Brain microvascular endothelial cell (primary cell): Measurements from ENCODE around the gene ELANE.
A peak's percentile ranks its signal among the peaks of the same experiment; 100 is the strongest.
"Not testable (repeated sequence)": the region's sequence is repeated elsewhere in the genome, so short reads cannot be mapped to it uniquely, and the experiment has no call there.

Source experiments
- DNase-seq: peaks from one replicate; pipeline ENCODE4 v3.0.0-alpha.2; 2020
- H3K27ac ChIP-seq: fragments of 250-450 bp; sonication (Bioruptor Pico); 2 replicates; pipeline ENCODE4 v1.5.1; 2020; ENCODE audit warnings: mild to moderate bottlenecking, moderate library complexity
- H3K27me3 ChIP-seq: fragments of 250-450 bp; sonication (Bioruptor Pico); replicated peaks from 2 replicates; pipeline ENCODE4 v1.5.1; 2020; ENCODE audit warnings: mild to moderate bottlenecking
- H3K36me3 ChIP-seq: fragments of 250-450 bp; sonication (Bioruptor Pico); replicated peaks from 2 replicates; pipeline ENCODE4 v1.5.1; 2020; ENCODE audit warnings: mild to moderate bottlenecking
- H3K4me3 ChIP-seq: 2 replicates; pipeline ENCODE4 v1.5.1; 2011; ENCODE audit warnings: low read depth, mild to moderate bottlenecking, control low read depth, low read length, moderate library complexity
- in situ Hi-C: cut with HindIII; loops from 2 replicates; pipeline ENCODE4 v1.10.0; 2017; ENCODE audit warnings: low sequenced_read_pairs, low pct_ligation_motif_present
- TF ChIP-seq, protein P1 (sequence below): IDR thresholded peaks from 2 replicates; pipeline ENCODE4 v1.5.1; 2011; ENCODE audit warnings: low read depth, mild to moderate bottlenecking, moderate library complexity, low read length, control low read depth, inconsistent platforms; ENCODE audit errors: missing control alignments

Gene ELANE

GRCh38 chr19:845707-846521 is 6.2 kb upstream of the ELANE start:
- Histone ChIP-seq H3K27me3 (peaks cover 38% of the 10 kb centered on the region), H3K36me3 (no peaks in the 10 kb centered on the region), H3K27ac (no peak overlapping the region), H3K4me3 (no peak overlapping the region)
- in situ Hi-C loops = no loop called here
- DNase-seq = no peak
- TF ChIP-seq, protein P1, sequence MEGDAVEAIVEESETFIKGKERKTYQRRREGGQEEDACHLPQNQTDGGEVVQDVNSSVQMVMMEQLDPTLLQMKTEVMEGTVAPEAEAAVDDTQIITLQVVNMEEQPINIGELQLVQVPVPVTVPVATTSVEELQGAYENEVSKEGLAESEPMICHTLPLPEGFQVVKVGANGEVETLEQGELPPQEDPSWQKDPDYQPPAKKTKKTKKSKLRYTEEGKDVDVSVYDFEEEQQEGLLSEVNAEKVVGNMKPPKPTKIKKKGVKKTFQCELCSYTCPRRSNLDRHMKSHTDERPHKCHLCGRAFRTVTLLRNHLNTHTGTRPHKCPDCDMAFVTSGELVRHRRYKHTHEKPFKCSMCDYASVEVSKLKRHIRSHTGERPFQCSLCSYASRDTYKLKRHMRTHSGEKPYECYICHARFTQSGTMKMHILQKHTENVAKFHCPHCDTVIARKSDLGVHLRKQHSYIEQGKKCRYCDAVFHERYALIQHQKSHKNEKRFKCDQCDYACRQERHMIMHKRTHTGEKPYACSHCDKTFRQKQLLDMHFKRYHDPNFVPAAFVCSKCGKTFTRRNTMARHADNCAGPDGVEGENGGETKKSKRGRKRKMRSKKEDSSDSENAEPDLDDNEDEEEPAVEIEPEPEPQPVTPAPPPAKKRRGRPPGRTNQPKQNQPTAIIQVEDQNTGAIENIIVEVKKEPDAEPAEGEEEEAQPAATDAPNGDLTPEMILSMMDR = no peak

DNA sequence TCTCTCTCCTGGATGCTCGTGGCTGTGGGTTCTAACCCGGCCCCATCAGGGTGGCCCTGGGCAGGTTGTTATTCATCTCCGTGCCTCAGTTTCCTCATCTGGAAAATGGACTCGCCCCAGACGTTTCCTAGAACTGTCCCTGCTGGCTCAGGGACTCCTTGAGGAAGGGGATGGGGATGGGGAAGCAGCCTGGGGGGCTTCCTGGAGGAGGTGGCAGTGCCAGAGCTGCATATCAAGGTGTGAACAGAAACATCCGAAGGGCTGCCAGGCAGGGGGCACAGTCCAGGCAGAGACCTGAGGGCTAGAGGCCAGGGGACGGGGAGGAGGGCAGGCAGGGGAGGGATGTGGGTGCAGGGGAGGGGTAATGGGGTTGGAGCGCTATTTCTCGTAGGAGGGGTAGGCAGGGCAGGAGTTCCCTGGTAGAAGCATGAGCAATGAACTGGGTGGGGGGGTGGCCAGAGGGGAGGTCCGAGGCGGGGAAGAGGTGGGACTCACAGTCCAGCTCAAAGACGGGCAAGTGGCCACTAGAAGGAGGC is 3.6 kb upstream of the ELANE start:
- H3K27ac ChIP-seq = no peak overlapping the region
- H3K36me3 ChIP-seq = no peaks in the 10 kb centered on the region
- peaks cover 29% of the 10 kb centered on the region for H3K27me3 ChIP-seq
- H3K4me3 ChIP-seq = no peak overlapping the region
- in situ Hi-C loops = no loop called here
- TF ChIP-seq, protein P1 = no peak
- DNase-seq = no peak

- H3K27ac ChIP-seq, in situ Hi-C loops, H3K36me3 ChIP-seq, H3K4me3 ChIP-seq, DNase-seq: not testable (repeated sequence)
- peaks cover 23% of the 10 kb centered on the region for H3K27me3 ChIP-seq
Measured at GRCh38 chr19:849195-849594, 2.9 kb upstream of the ELANE start.

- H3K27me3 ChIP-seq = peaks cover 15% of the 10 kb centered on the region
- H3K4me3 ChIP-seq = no peak overlapping the region
- no peaks in the 10 kb centered on the region for H3K36me3 ChIP-seq
- TF ChIP-seq, protein P1 = no peak
- in situ Hi-C loops = no loop called here
- no peak overlapping the region for H3K27ac ChIP-seq
- DNase-seq = peak; percentile 35
Measured at GRCh38 chr19:850221-850978, 1.7 kb upstream of the ELANE start.

DNA sequence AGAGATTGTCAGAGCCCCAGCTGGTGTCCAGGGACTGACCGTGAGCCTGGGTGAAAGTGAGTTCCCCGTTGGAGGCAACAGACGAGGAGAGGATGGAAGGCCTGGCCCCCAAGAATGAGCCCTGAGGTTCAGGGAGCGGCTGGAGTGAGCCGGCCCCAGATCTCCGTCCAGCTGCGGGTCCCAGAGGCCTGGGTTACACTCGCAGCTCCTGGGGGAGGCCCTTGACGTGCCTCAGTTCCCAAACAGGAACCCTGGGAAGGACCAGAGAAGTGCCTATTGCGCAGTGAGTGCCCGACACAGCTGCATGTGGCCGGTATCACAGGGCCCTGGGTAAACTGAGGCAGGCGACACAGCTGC is 1.1 kb upstream of the ELANE start:
- Histone ChIP-seq H3K27ac (no peak overlapping the region), H3K27me3 (peaks cover 11% of the 10 kb centered on the region), H3K4me3 (no peak overlapping the region), H3K36me3 (no peaks in the 10 kb centered on the region)
- in situ Hi-C loops = no loop called here
- TF ChIP-seq, protein P1 = no peak
- no peak for DNase-seq

DNA sequence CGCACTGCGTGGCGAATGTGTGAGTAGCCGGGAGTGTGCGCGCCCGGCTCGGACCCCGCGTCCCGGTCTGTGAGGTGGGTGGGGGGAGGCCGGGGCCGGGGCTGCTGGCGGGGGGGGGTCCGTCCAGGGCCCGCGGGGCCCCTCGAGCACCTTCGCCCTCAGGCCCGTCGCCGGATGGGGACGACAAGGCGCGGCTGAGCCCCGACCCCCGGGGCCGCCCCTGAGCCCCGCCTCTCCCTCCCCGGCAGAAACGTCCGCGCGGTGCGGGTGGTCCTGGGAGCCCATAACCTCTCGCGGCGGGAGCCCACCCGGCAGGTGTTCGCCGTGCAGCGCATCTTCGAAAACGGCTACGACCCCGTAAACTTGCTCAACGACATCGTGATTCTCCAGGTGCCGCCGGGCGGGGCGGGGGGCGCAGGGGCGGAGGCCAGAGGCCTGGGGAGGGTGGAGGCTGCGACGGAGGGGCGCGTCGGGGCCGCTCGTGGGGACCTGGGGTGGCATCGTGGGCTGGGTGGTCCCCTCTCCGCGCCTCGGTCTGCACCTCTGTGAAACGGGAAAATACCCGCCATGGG is 997 bp downstream of the ELANE start:
- H3K27me3 ChIP-seq = peaks cover 2% of the 10 kb centered on the region
- TF ChIP-seq, protein P1 = no peak
- no peaks in the 10 kb centered on the region for H3K36me3 ChIP-seq
- DNase-seq = no peak
- no peak overlapping the region for H3K4me3 ChIP-seq
- in situ Hi-C loops = no loop called here
- no peak overlapping the region for H3K27ac ChIP-seq

DNA sequence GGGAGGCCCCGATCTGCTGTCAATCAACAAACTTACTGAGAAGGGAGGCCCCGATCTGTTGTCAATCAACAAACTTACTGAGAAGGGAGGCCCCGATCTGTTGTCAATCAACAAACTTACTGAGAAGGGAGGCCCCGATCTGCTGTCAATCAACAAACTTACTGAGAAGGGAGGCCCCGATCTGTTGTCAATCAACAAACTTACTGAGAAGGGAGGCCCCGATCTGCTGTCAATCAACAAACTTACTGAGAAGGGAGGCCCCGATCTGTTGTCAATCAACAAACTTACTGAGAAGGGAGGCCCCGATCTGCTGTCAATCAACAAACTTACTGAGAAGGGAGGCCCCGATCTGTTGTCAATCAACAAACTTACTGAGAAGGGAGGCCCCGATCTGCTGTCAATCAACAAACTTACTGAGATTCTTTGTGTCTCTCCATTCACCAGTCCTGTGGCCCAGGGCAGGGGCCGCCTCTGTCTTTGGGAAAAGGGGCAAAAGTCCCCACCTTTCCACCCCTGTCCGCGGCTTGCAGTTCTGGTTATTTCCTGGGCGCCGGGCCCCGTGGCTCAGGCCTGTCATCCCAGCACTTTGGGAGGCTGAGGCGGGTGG is 1.6 kb downstream of the ELANE start:
- DNase-seq, H3K36me3 ChIP-seq, in situ Hi-C loops, H3K27me3 ChIP-seq, H3K4me3 ChIP-seq, H3K27ac ChIP-seq: not testable (repeated sequence)
